Midbrain (tissue), 1 donor: Measurements from ENCODE around the gene ZNF208.
"Not testable (repeated sequence)": the region's sequence is repeated elsewhere in the genome, so short reads cannot be mapped to it uniquely, and the experiment has no call there.

Experiments
- DNase-seq: peaks from one replicate; lab custom pipeline; 2025; lab: John Stamatoyannopoulos, UW

ZNF208 gene

GRCh38 chr19:21884786-21885185 lies 126.0 kb downstream of the ZNF208 start:
- not testable (repeated sequence) for DNase-seq

- no peak for DNase-seq
Observed at GRCh38 chr19:21883516-21883915, 127.2 kb downstream of the ZNF208 start.
